H1 (cell line): ENCODE results near the gene MTNR1A. TPM values are rescaled to one million over a fixed set of nuclear protein-coding genes. Genes with fewer than 3 reads are reported as not detected.

Source experiments
- ASH2L ChIP-seq: fragments of 200-600, 300-600 bp; sonication (generic); IDR thresholded peaks from one replicate; pipeline ENCODE4 v1.7.1; 2017; ENCODE audit warnings: low read length
- HDAC6 ChIP-seq: IDR thresholded peaks from one replicate; pipeline ENCODE4 v1.7.1; 2012; ENCODE audit warnings: low read depth, mild to moderate bottlenecking, inconsistent platforms, low read length, moderate library complexity
- KDM5A ChIP-seq: fragments of 200-600 bp; IDR thresholded peaks from 2 replicates; pipeline ENCODE4 v1.7.1; 2012; ENCODE audit warnings: mild to moderate bottlenecking, low read length, inconsistent platforms, mixed read lengths
- RBBP5 ChIP-seq: IDR thresholded peaks from 2 replicates; pipeline ENCODE4 v1.7.1; 2012; ENCODE audit warnings: low read depth, mild to moderate bottlenecking, inconsistent platforms, low read length, moderate library complexity, borderline replicate concordance
- polyA plus RNA-seq, 7 experiments: library from polyadenylated mRNA; depleted of rRNA in 3 of 7; stranded (reverse) in 5 of 7; unstranded in 2 of 7; fragments of >200 nt in 5 of 7; fragments of 200-250 nt in 2 of 7; gene quantifications; 1 replicate in 5 of 7; 2 replicates in 1 of 7; 4 replicates in 1 of 7; pipeline versions ENCODE4 v1.2.1 to v1.2.3, GENCODE V29; 2011 to 2013; ENCODE audit warnings: missing spikeins in 2 of 7, mixed read lengths in 2 of 7
- total RNA-seq: library from RNA; stranded (reverse); fragmentation: NEBNext Ultra II Directional; extraction: Animal tissue kit (Norgen Biotek cat#: 25700); gene quantifications from 2 replicates; pipeline ENCODE4 v1.2.1, GENCODE V29; 2021
- TF ChIP-seq, protein P1 (sequence below), 3 experiments: IDR thresholded peaks; 1 replicate in 2 of 3; 2 replicates in 1 of 3; pipeline versions ENCODE4 v1.5.1 to v1.6.1; 2011; ENCODE audit warnings: low read length in 3 of 3, mild to moderate bottlenecking in 3 of 3, inconsistent platforms in 2 of 3, low read depth in 1 of 3, moderate library complexity in 1 of 3; ENCODE audit not compliant: insufficient read depth in 1 of 3; ENCODE audit errors: control extremely low read depth in 1 of 3
- TF ChIP-seq, protein P2 (sequence below): fragments of 300-600 bp; sonication (generic); IDR thresholded peaks from 2 replicates; pipeline ENCODE4 v1.7.1; 2012; ENCODE audit warnings: low read length, moderate library complexity, mild to moderate bottlenecking, inconsistent platforms; ENCODE audit not compliant: insufficient replicate concordance

MTNR1A gene
- total and polyA plus RNA-seq, 2 of the 8 experiments (the other 6 are each of a cell fraction or from before 2014, with no cell fraction given), result 0.45 to 1.0 TPM

DNA sequence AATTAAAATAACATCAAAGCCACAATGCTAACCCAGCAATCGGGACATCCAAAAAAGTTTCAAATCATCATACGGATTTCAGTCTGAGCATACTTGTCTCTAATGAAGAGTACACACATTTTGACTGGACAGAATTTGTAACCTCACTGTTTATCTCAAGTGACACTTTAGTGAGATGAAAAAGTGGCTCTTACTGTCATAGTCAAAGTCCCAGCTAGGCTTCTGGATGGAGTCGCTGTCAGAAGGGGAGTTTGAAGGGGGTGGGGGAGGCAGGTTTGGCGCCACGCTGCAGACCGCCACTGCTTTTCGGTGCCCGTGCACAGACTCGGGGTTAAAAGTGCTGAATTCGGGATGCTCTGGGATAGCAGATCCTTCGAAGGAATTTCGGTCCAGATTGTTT, 41.0 kb upstream of the MTNR1A start (continued):
- TF ChIP-seq, protein P1, sequence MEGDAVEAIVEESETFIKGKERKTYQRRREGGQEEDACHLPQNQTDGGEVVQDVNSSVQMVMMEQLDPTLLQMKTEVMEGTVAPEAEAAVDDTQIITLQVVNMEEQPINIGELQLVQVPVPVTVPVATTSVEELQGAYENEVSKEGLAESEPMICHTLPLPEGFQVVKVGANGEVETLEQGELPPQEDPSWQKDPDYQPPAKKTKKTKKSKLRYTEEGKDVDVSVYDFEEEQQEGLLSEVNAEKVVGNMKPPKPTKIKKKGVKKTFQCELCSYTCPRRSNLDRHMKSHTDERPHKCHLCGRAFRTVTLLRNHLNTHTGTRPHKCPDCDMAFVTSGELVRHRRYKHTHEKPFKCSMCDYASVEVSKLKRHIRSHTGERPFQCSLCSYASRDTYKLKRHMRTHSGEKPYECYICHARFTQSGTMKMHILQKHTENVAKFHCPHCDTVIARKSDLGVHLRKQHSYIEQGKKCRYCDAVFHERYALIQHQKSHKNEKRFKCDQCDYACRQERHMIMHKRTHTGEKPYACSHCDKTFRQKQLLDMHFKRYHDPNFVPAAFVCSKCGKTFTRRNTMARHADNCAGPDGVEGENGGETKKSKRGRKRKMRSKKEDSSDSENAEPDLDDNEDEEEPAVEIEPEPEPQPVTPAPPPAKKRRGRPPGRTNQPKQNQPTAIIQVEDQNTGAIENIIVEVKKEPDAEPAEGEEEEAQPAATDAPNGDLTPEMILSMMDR (IDR thresholded peaks at IDR 0.05; ENCODE audit: control extremely low read depth in 1 of 3, insufficient read depth in 1 of 3, low read depth in 1 of 3, low read length in 3 of 3), result no peak
- no peak for TF ChIP-seq KDM5A
- no peak for TF ChIP-seq ASH2L
- no peak for TF ChIP-seq HDAC6
- no peak for TF ChIP-seq RBBP5
- TF ChIP-seq, protein P2, sequence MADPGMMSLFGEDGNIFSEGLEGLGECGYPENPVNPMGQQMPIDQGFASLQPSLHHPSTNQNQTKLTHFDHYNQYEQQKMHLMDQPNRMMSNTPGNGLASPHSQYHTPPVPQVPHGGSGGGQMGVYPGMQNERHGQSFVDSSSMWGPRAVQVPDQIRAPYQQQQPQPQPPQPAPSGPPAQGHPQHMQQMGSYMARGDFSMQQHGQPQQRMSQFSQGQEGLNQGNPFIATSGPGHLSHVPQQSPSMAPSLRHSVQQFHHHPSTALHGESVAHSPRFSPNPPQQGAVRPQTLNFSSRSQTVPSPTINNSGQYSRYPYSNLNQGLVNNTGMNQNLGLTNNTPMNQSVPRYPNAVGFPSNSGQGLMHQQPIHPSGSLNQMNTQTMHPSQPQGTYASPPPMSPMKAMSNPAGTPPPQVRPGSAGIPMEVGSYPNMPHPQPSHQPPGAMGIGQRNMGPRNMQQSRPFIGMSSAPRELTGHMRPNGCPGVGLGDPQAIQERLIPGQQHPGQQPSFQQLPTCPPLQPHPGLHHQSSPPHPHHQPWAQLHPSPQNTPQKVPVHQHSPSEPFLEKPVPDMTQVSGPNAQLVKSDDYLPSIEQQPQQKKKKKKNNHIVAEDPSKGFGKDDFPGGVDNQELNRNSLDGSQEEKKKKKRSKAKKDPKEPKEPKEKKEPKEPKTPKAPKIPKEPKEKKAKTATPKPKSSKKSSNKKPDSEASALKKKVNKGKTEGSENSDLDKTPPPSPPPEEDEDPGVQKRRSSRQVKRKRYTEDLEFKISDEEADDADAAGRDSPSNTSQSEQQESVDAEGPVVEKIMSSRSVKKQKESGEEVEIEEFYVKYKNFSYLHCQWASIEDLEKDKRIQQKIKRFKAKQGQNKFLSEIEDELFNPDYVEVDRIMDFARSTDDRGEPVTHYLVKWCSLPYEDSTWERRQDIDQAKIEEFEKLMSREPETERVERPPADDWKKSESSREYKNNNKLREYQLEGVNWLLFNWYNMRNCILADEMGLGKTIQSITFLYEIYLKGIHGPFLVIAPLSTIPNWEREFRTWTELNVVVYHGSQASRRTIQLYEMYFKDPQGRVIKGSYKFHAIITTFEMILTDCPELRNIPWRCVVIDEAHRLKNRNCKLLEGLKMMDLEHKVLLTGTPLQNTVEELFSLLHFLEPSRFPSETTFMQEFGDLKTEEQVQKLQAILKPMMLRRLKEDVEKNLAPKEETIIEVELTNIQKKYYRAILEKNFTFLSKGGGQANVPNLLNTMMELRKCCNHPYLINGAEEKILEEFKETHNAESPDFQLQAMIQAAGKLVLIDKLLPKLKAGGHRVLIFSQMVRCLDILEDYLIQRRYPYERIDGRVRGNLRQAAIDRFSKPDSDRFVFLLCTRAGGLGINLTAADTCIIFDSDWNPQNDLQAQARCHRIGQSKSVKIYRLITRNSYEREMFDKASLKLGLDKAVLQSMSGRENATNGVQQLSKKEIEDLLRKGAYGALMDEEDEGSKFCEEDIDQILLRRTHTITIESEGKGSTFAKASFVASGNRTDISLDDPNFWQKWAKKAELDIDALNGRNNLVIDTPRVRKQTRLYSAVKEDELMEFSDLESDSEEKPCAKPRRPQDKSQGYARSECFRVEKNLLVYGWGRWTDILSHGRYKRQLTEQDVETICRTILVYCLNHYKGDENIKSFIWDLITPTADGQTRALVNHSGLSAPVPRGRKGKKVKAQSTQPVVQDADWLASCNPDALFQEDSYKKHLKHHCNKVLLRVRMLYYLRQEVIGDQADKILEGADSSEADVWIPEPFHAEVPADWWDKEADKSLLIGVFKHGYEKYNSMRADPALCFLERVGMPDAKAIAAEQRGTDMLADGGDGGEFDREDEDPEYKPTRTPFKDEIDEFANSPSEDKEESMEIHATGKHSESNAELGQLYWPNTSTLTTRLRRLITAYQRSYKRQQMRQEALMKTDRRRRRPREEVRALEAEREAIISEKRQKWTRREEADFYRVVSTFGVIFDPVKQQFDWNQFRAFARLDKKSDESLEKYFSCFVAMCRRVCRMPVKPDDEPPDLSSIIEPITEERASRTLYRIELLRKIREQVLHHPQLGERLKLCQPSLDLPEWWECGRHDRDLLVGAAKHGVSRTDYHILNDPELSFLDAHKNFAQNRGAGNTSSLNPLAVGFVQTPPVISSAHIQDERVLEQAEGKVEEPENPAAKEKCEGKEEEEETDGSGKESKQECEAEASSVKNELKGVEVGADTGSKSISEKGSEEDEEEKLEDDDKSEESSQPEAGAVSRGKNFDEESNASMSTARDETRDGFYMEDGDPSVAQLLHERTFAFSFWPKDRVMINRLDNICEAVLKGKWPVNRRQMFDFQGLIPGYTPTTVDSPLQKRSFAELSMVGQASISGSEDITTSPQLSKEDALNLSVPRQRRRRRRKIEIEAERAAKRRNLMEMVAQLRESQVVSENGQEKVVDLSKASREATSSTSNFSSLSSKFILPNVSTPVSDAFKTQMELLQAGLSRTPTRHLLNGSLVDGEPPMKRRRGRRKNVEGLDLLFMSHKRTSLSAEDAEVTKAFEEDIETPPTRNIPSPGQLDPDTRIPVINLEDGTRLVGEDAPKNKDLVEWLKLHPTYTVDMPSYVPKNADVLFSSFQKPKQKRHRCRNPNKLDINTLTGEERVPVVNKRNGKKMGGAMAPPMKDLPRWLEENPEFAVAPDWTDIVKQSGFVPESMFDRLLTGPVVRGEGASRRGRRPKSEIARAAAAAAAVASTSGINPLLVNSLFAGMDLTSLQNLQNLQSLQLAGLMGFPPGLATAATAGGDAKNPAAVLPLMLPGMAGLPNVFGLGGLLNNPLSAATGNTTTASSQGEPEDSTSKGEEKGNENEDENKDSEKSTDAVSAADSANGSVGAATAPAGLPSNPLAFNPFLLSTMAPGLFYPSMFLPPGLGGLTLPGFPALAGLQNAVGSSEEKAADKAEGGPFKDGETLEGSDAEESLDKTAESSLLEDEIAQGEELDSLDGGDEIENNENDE, result no peak
